Measurements from ENCODE around the gene APOA4.

APOA4 gene

GRCh38 chr11:116866804-116867455 is 43.8 kb upstream of the APOA4 start:
- in situ Hi-C loops (cut with MboI; ENCODE audit: low pct_unique_long_range_greater_than_20kb, low sequenced_read_pairs, unreplicated experiment), result no loop called here
- TF ChIP-seq CTCF (IDR thresholded peaks at IDR 0.05; ENCODE audit: extremely low read depth, insufficient read depth, missing control alignments), result no peak
- no peak for DNase-seq (ENCODE audit: low spot score)

DNA sequence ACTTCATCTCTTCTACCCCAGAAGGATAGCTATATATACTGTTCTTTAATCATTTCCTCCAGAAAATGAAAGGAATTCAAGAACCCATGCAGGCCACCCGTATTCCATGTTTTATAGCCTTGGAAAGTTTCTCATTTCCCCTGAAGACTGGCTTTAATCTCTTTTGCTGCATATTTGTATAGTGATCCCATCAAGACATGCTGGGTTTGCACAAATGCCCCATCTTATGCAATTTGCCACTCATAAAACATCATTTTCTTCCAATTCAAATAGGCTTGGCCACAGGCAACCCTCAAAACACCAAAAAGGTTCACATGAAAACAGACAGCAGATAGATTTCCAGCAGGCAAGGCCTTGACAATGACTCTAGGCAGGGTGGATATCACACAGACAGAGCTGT is 42.6 kb upstream of the APOA4 start:
- DNase-seq (ENCODE audit: low spot score), result no peak
- in situ Hi-C loops (cut with MboI; ENCODE audit: low pct_unique_long_range_greater_than_20kb, low sequenced_read_pairs, unreplicated experiment), result no loop called here
- TF ChIP-seq CTCF (IDR thresholded peaks at IDR 0.05; ENCODE audit: extremely low read depth, insufficient read depth, missing control alignments), result no peak

GRCh38 chr11:116864531-116864930 is 41.4 kb upstream of the APOA4 start:
- in situ Hi-C loops (cut with MboI; ENCODE audit: low pct_unique_long_range_greater_than_20kb, low sequenced_read_pairs, unreplicated experiment), result no loop called here
- no peak for TF ChIP-seq CTCF (IDR thresholded peaks at IDR 0.05; ENCODE audit: extremely low read depth, insufficient read depth, missing control alignments)
- no peak for DNase-seq (ENCODE audit: low spot score)

- no peak for DNase-seq (ENCODE audit: low spot score)
- TF ChIP-seq CTCF (IDR thresholded peaks at IDR 0.05; ENCODE audit: extremely low read depth, insufficient read depth, missing control alignments), result no peak
- in situ Hi-C loops (cut with MboI; ENCODE audit: low pct_unique_long_range_greater_than_20kb, low sequenced_read_pairs, unreplicated experiment), result no loop called here
Observed at GRCh38 chr11:116862951-116863350, 39.8 kb upstream of the APOA4 start.

GRCh38 chr11:116862185-116862584 is 39.1 kb upstream of the APOA4 start:
- in situ Hi-C loops (cut with MboI; ENCODE audit: low pct_unique_long_range_greater_than_20kb, low sequenced_read_pairs, unreplicated experiment), result no loop called here
- no peak for TF ChIP-seq CTCF (IDR thresholded peaks at IDR 0.05; ENCODE audit: extremely low read depth, insufficient read depth, missing control alignments)
- DNase-seq (ENCODE audit: low spot score), result no peak

DNA sequence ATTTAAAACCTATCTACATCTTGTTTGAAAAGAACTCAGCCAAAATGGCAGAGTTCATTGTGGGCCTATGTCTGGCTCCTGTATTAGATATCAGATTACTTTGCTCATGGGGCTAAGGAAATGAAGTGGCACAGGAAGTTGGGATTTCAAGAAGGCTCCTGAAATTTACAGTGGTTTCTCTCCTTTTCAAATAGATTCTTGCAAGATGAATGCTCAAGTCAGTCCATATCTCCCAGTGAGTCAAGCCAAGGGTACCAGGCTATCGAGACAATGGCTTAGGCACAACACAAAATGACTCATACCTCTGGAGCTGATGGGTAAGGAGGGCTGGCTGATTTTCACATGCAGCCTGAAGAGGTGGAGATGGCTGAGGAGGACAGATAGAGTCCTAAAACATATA is 38.4 kb upstream of the APOA4 start:
- in situ Hi-C loops (cut with MboI; ENCODE audit: low pct_unique_long_range_greater_than_20kb, low sequenced_read_pairs, unreplicated experiment), result no loop called here
- DNase-seq (ENCODE audit: low spot score), result no peak
- no peak for TF ChIP-seq CTCF (IDR thresholded peaks at IDR 0.05; ENCODE audit: extremely low read depth, insufficient read depth, missing control alignments)

Data from GM13977 (cell line).